NCI-H1436 treated with DMSO at 0.1 percent for 48 hours (cell line): ENCODE data around the gene CYP2A7.
"Not testable (repeated sequence)": the region's sequence is repeated elsewhere in the genome, so short reads cannot be mapped to it uniquely, and the experiment has no call there.

Source experiments
- DNase-seq: peaks from one replicate; lab custom pipeline; 2025; lab: John Stamatoyannopoulos, UW

The CYP2A7 gene, protein sequence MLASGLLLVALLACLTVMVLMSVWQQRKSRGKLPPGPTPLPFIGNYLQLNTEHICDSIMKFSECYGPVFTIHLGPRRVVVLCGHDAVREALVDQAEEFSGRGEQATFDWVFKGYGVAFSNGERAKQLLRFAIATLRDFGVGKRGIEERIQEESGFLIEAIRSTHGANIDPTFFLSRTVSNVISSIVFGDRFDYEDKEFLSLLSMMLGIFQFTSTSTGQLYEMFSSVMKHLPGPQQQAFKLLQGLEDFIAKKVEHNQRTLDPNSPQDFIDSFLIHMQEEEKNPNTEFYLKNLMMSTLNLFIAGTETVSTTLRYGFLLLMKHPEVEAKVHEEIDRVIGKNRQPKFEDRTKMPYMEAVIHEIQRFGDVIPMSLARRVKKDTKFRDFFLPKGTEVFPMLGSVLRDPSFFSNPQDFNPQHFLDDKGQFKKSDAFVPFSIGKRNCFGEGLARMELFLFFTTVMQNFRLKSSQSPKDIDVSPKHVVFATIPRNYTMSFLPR

DNA sequence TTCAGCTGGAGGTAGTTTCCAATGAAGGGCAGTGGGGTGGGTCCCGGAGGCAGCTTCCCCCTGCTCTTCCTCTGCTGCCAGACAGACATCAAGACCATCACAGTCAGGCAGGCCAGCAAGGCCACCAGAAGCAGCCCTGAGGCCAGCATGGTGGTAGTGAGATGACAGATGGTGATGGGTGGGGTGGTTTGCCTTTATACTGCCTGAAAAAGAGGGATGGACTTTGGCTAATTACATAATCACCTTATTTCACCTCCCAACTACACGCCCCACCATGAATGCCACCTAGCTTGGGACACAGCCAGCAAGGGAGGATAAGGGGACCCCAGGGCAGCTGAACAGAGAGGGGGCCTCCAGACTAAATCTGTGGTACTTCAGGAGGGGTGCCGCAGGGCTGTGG is at the start of gene CYP2A7:
Gene CYP2A7, minus strand, starts transcription at position 170 of the 400 bp plus-strand sequence. Its CDS starts 21 bp downstream, at position 149.
- DNase-seq: not testable (repeated sequence)

DNA sequence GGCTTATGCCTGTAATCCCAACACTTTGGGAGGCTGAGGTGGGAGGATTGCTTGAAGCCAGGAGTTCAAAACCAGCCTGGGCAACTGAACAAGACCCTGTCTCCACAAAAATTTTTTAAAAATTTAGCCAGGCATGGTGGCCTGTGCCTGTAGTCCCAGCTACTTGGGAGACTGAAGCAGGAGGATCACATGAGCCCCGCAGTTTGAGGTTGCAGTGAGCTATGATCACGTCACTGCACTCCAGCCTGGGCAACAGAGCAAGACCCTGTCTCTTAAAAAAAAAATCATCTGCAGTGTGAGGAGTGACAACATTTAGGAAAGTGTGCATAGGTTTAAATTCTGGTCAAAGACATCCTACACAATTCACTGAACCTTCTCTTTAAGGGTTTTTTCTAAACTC is 48.8 kb upstream of the CYP2A7 start:
- DNase-seq: not testable (repeated sequence)

DNA sequence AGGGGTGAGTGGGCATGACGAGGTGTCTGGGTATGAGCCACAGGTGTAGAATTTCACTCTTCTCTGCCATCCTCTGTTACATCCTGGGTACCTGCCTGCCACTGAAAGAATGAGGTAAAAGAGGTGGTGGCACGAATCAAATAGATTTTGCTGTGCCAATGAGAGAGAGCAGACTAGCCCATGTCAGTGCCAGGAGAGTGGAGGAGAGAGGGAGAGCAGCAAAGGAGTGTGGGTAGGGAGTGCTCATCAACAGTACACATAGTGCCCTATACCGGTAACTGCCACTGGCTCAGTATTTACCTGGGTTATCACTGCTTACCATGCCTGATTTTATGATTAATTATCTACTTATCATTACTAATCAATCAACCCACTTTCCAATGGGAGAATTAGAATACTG is 47.9 kb upstream of the CYP2A7 start:
- DNase-seq: not testable (repeated sequence)

DNA sequence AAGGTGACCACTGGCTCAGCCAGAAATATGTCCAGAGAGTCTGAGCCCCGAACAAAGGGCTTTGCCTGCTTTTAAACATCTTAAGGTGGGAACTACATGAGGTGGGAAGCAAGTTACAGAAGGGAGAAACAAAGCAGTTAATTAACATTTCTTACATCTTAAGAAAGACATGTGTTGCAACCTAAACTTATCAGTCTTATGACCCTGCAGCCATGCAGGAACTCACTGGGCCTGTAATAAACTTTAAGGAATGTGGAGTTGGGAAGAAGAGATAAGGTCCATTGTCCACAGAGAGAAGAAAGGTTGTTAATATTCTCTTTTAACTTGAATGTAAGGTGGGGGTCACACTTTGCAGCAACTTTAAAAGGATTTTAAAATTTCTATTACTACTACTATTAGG is 46.8 kb upstream of the CYP2A7 start:
- DNase-seq: no peak

DNA sequence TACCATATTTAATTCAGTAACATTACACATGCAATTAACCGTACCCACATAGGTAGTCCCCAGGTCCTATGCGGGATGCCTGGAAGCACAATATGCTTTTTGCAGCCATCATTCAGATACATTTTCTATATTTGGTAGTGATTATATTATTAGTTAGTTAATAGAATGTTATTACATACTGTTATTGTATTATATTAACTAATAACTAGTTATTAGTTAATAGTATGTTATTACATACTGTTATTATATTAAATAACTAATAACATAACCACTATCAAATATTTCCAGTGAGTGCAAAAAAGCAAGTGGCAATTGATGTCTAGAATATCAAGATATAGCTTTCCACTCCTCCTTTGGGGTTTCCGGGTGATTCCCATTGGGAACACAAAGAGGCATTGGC is 45.5 kb upstream of the CYP2A7 start:
- DNase-seq: no peak

DNA sequence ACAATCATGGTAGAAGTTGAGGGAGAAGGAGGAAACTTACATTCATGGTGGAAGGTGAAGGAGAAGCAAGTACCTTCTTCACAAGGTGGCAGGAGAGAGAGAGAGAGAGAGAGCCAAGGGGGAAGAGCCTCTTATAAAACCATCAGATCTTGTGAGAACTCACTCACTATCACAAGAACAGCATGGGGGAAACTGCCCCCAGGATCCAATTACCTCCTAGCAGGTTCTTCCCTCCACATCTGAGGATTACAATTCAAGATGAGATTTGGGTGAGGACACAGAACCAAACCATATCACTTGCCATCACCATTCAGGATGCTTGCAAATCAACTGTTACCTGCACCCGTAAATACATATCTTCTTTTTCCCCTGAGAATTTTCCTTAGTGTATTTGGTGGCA is 44.2 kb upstream of the CYP2A7 start:
- DNase-seq: not testable (repeated sequence)

DNA sequence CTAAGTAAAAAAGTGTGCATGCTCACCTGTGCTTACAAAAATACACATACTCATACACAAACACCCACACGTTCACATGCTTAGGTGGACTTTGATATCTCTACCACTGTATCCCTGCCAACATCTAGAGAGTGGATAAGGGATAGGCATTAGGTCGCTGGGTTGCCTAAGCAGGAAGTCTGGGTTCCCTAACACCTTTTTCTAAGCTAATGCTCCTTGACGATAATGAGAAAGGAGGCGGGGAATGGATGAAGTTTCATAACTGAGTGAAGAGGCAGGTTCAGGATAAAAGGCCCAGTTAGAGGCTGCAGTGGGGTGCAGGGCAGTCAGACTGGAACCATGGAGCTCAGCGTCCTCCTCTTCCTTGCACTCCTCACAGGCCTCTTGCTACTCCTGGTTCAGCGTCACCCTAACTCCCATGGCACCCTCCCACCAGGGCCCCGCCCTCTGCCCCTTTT is 41.9 kb upstream of the CYP2A7 start:
- no peak for DNase-seq

DNA sequence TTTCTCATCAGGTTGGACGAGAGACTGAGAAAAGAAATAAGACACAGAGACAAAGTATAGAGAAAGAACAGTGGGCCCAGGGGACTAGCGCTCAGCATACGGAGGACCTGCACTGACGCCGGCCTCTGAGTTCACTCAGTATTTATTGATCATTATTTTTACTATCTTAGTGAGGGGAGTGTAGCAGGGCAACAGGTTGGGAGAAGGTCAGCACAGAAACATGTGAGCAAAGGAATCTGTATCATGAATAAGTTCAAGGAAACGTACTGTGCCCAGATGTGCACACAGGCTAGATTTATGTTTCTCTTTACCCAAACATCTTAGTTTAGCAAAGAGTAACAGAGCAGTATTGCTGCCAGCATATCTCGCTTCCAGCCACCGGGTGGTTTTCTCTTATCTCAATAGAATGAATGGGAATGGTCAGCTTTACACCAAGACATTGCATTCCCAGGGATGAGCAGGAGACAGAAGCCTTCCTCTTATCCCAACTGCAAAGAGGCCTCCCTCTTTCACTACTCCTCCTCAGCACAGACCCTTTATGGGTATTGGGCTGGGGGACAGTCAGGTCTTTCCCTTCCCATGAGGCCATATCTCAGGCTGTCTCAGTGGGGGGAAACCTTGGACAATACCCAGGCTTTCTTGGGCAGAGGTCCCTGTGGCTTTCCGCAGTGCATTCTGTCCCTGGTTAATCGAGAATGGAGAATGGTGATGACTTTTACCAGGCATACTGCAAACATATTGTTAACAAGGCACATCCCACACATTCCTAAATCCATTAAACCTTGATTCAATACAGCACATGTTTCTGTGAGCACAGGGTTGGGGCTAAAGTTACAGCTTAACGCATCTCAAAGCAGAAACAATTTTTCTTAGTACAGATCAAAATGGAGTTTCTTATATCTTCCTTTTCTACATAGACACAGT is 40.5 kb upstream of the CYP2A7 start:
- DNase-seq: not testable (repeated sequence)

DNA sequence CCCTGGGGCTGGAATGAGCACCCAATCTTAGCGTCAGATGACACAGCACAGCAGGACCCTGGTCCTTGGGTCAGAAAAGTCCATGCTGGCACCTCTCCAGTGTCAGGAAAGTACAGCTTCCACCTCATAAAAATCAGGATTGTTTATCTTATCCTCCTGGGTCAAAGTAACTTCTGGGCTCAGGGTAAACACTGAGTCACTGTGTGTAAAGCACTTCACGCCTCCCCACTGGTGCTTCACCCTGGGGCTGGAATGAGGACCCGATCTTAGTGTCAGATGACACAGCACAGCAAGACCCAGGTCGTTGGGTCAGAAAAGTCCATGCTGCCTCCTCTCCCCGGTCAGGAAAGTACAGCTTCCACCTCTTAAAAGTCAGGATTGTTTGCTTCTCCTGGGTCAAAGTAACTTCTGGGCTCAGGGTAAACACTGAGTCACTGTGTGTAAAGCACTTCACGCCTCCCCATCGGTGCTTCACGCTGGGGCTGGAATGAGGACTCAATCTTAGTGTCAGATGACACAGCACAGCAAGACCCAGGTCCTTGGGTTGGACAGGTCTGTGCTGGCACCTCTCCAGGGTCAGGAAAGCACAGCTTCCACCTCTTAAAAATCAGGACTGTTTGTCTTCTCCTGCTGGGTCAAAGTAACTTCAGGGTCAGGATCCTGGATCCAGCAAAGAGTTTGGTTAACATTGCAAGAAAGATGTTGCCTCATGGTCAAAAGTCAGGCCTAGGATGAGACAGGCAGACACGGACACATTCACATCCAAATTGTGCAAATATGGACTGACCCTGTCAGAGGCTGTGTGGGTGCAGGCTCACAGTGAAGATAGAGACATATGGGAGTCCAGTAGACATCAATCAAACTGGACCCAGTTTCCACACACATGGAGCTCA is 39.2 kb upstream of the CYP2A7 start:
- no peak for DNase-seq

DNA sequence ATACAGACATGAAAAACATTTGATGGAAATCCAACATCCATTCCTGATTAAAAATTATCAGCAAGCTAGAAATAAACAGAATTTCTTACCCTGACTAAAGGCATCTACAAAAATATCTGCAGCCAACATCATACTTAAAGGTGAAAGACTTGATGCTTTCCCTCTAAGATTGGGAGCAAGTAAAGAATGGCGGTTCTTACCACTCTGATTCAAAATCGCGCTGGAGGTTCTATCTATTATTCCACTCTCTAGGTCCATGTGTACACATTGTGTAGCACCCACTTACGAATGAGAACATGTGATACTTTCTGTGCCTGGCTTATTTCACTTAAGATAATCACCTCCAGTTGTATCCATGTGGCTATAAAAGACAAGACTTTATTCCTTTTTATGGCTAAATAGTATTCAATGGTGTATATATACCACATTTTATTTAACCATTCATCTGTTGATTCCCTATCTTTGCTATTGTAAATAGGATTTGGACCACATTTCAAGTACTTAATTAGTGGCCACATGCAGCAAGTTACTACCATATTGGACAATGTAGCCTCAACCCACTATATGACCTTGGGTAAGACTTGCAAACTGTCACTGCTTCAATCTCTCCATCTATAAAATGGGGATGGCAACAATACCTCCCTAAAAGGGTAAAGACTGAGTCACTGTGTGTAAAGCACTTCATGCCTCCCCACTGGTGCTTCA is 38.4 kb upstream of the CYP2A7 start:
- no peak for DNase-seq

DNA sequence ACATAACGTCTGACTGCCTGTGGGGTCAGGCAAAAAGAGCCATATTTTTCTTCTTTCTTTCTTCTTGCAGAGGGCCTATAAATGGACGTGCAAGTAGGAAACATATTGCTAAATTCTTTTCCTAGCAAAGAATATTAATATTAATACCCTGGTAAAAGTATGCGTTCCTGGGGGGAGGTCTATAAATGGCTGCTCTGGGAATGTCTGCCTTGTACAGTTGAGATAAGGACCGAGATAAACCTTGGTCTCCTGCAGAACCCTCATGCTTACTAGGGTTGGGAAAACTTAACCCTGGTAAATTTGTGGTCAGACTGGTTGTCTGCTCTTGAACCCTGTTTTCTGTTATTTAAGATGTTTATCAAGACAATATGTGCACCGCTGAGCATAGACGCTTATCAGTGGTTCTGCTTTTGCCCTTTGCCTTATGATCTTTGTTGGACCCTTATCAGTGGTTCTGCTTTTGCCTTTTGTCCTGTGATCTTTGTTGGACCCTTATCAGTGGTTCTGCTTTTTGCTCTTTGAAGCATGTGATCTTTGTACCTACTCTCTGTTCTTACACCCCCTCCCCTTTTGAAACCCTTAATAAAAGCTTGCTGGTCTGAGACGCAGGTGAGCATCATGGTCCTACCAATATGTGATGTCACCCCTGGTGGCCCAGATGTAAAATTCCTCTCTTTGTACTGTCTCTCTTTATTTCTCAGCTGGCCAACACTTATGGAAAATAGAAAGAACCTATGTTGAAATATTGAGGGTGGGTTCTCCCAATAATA is 37.7 kb upstream of the CYP2A7 start:
- not testable (repeated sequence) for DNase-seq

DNA sequence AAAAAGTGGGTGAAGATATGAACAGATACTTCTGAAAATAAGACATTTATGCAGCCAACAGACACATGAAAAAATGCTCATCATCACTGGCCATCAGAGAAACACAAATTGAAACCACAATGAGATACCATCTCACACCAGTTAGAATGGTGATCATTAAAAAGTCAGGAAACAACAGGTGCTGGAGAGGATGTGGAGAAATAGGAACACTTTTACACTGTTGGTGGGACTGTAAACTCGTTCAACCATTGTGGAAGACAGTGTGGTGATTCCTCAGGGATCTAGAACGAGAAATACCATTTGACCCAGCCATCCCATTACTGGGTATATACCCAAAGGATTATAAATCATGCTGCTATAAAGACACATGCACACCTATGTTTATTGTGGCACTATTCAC is 36.3 kb upstream of the CYP2A7 start:
- DNase-seq: not testable (repeated sequence)

DNA sequence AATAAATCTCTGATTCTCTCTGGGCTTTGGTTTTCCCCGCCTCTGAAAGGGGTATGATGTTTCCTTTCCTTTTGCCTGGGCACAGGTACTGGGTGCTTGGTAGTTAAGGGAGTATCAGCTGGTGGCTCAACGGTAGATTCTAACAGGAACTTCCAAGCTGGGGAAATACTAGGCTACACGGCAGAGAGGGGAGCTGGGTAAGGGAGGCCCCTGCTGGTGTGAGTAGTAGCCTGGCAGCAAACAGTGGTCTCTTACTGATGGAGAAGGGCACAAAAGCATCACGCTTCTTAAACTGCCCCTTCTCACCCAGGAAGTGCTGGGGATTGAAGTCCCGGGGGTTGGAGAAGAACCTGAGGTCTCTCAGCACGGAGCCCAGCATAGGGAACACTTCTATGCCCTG is 26.9 kb upstream of the CYP2A7 start:
- no peak for DNase-seq

DNA sequence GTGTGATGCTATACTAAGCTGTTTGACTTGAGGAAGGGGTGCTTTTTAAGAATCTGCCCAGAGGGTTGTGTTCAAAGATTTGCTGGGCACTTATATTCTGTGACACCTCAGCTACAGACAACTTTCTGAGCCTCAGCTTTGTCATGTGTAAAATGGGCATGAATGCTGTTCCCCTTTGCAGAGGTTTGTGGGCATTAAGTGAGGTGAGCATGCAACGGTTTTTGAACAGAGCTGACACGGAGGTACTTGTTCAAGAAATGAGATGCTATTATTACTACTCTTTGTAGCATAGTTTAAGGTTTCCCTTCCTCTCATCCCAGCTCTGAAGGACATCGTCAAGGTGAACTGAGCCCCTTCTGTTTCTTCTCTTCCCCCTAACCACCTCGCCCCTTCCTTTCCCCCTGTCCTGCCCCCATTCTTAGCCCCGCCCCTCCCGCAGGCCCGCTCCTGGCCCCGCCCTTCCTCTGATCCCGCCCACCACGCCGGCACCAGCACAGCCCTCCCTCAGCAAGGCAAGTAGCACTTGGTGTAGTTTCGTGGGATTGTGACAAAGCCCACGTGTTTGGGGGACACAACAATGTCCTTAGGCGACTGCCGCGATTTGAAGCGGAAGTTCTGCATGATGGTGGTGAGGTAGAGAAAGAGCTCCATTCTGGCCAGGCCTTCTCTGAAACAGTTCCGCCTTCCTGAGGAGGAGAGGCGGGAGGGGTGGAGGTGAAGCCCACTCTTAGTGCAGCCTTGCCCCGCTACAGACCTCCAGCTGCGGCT is 26.1 kb upstream of the CYP2A7 start:
- no peak for DNase-seq

DNA sequence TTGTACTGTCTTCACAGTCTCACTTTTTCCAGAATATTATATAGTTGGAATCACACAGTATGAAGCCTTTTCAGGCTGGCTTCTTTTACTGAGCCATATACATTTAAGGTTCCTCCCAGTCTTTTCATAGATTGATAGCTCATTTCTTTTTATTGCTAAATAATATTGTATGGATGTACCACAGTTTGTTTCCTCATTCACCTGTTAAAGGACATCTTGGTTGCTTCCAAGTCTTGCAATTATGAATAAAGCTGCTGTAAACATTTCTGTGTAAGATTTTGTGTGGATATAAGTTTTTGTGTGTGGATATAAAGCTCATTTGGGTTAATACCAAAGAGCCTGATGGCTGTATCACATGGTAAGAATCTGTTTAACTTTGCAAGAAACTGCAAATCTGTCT is 24.5 kb upstream of the CYP2A7 start:
- DNase-seq: no peak

DNA sequence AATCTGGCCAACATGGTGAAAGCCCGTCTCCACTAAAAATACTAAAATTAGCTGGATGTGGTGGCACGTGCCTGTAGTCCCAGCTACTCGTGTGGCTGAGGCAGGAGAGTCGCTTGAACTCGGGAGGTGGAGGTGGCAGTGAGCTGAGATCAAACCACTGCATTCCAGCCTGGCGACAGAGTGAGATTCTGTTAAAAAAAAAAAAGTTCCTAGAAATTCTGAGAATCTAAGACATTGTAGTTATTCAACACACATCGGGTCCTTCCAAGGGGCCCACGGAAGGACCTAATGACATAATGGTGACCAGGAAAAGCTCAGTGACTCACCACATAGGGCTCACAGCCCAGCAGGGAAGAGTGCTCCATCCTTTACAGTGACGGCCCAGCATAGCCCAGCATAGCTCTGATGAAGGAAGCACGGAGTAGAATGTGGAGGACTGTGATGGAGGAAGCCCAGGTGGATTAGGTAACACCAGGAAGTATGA is 22.7 kb upstream of the CYP2A7 start:
- not testable (repeated sequence) for DNase-seq

DNA sequence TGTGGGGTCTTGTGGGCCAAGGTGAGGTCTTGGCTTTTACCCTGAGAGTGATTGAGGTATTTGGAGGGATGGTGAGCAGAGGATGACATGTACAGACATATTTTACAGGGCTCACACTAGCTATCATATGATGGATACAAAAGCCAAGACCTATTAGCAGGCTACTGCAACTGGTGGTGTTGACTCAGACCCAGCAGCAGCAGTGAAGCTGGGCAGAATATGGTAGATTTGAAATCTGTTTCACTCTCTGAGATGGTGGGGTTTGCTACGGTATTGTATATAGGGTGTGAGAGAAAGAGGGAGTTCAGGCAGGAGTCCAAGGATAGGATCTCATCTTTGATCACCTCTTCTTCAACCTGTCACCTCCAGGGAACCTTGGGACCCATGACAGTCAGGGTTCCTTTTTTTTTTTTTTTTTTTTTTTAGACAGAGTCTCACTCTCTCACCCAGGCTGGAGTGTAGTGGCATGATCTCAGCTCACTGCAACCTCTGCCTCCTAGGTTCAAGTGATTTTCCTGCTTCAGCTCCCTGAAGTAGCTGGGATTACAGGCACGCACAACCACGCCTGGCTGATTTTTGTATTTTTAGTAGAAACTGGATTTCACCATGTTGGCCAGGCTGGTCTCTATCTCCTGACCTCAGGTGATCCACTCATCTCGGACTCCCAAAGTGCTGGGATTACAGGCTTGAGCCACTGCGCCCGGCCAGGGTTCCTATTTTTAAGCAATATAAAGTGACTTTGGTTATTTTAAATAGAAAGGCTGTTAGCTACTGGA is 20.1 kb upstream of the CYP2A7 start:
- not testable (repeated sequence) for DNase-seq

DNA sequence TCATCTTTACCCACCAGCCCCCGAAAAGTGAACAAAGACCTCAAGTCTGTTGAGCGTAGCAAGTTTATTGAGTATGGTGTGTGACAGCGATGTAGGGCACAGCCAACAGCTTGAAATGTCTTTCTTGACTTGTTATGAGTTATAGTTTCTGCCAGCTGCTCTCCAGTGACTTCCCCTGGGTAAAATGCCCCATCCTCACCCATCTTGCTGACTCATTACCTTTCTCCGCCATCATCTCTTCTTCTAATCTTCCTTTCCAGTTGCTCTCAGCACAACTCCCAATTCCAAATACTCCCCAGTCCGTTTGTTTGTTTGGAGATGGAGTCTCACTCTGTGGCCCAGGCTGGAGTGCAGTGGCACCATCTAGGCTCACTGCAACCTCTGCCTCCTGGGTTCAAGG is 18.5 kb upstream of the CYP2A7 start:
- DNase-seq: not testable (repeated sequence)
